Activated T-cell treated with anti-CD3 and anti-CD28 coated beads, Interleukin-2, amount 50 U/mL, for 24 hours (primary cell): ENCODE measurements around the gene FGF8.

Experiments used
- DNase-seq: peaks from one replicate; pipeline ENCODE4 v3.0.0-alpha.2; 2020
- H3K27ac Mint-ChIP-seq: 2 replicates; pipeline ENCODE4 v1.8.0; 2020; ENCODE audit warnings: mild to moderate bottlenecking, mixed read lengths
- H3K27me3 Mint-ChIP-seq: 2 replicates; pipeline ENCODE4 v1.8.0; 2020; ENCODE audit warnings: mixed read lengths
- H3K36me3 Mint-ChIP-seq: 2 replicates; pipeline ENCODE4 v1.8.0; 2020; ENCODE audit warnings: low read depth, mixed read lengths
- H3K4me1 Mint-ChIP-seq: 2 replicates; pipeline ENCODE4 v1.8.0; 2020; ENCODE audit warnings: low read depth, mixed read lengths
- H3K4me3 Mint-ChIP-seq: 2 replicates; pipeline ENCODE4 v1.8.0; 2020; ENCODE audit warnings: mild to moderate bottlenecking, moderate library complexity, mixed read lengths
- H3K9me3 Mint-ChIP-seq: 2 replicates; pipeline ENCODE4 v1.8.0; 2020; ENCODE audit warnings: mixed read lengths

FGF8 gene, protein sequence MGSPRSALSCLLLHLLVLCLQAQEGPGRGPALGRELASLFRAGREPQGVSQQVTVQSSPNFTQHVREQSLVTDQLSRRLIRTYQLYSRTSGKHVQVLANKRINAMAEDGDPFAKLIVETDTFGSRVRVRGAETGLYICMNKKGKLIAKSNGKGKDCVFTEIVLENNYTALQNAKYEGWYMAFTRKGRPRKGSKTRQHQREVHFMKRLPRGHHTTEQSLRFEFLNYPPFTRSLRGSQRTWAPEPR

DNA sequence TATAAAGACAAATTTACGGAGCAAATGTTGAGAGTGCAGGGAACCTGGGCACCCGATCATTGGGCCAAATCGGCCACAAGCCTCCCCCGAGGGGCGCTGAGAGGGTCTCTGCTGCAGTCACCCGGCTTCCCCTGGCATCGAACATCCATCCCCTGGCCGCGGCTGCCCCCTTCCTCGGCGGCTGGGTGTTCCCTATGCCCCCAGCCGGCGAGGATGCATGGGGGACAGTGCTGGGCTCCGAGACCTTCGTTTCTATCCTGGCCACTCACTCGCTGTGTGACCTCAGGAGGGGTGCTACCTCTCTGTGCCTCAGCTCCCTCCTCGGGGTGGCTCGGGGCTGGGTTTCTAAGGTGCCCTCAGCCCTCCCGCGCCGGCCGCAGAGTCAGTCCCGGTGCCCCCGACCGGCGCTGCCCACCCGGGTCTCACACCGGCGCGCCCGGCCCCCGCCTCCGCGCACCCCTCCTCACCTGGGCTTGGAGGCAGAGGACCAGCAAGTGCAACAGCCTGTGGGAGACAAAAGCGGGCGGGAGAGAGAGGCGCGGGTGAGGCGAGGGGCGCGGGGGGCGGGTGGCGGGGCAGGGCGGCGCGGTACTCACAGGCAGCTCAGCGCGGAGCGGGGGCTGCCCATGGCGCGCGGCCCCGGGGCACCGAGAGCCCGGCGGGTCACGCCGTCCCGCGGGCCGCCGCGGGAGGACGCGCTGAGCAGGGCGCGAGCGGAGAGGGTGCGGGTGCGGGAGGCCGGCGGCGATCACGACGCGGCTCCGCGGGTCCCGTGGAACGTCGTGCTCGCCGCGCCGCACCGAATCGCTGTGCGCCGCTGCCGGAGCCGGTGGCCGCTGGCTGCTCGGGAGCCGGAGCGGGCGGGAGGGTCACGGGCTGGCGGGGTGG lies at the start of gene FGF8:
FGF8 (minus strand) TSS at position 842 of the 888 bp plus-strand sequence; CDS start at position 628, 214 bp downstream.
- no peak for DNase-seq
- H3K27me3 Mint-ChIP-seq: peaks cover 72% of the 10 kb centered on the region
- H3K4me3 Mint-ChIP-seq: peak within 1 kb of the TSS; percentile 18
- H3K4me1 Mint-ChIP-seq: peaks cover 38% of the 10 kb centered on the region
- no peaks in the 10 kb centered on the region for H3K9me3 Mint-ChIP-seq
- peaks cover 27% of the 10 kb centered on the region for H3K36me3 Mint-ChIP-seq
- H3K27ac Mint-ChIP-seq: no peak within 1 kb of the TSS

GRCh38 chr10:101824736-101825135 lies 48.8 kb upstream of the FGF8 start:
- DNase-seq: no peak
- Mint-ChIP-seq H3K4me1 (peaks cover 18% of the 10 kb centered on the region), H3K27ac (no peak overlapping the region), H3K9me3 (no peaks in the 10 kb centered on the region), H3K27me3 (no peaks in the 10 kb centered on the region), H3K4me3 (no peak overlapping the region), H3K36me3 (no peaks in the 10 kb centered on the region)

DNA sequence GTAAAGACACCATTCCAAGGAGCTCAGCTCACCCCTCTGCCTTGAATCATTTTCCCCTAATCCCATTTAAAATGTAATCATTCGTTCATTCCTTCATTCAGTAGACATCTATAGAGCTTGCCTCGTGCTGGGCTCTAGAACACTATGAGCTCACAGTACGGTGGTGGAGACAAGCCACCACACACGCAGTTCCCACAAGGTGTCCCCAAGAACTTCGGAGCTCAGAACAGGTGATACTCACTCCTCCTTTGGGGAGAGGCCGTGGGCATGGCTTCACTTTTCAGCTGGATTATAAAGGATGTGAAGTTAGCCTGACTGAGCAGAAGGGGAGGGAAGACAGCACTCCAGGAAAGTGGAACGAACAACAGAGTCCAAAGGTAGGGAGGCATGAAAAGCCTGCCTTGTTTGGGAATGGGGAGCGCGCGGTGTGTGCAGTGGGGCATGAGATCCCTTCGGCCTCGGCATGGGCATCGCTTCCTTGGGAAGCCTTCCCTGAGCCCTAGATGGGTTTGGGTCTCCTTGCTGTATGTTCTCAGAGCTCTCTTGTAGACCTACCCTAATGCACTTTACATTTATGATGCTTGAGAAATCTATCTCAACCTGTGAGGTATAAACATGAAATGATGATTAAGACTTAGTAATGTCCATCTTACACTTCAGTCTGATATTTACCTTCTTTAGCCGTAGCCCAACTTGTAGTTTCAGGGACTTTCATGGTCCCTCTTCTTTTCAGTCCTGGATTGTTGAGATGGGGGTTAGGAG lies 43.1 kb upstream of the FGF8 start:
- no peaks in the 10 kb centered on the region for H3K9me3 Mint-ChIP-seq
- peaks cover 44% of the 10 kb centered on the region for H3K4me1 Mint-ChIP-seq
- no peak for DNase-seq
- H3K36me3 Mint-ChIP-seq: peaks cover 38% of the 10 kb centered on the region
- no peaks in the 10 kb centered on the region for H3K27me3 Mint-ChIP-seq
- peak overlapping the region; percentile 97 for H3K27ac Mint-ChIP-seq
- H3K4me3 Mint-ChIP-seq: peak overlapping the region; percentile 94

DNA sequence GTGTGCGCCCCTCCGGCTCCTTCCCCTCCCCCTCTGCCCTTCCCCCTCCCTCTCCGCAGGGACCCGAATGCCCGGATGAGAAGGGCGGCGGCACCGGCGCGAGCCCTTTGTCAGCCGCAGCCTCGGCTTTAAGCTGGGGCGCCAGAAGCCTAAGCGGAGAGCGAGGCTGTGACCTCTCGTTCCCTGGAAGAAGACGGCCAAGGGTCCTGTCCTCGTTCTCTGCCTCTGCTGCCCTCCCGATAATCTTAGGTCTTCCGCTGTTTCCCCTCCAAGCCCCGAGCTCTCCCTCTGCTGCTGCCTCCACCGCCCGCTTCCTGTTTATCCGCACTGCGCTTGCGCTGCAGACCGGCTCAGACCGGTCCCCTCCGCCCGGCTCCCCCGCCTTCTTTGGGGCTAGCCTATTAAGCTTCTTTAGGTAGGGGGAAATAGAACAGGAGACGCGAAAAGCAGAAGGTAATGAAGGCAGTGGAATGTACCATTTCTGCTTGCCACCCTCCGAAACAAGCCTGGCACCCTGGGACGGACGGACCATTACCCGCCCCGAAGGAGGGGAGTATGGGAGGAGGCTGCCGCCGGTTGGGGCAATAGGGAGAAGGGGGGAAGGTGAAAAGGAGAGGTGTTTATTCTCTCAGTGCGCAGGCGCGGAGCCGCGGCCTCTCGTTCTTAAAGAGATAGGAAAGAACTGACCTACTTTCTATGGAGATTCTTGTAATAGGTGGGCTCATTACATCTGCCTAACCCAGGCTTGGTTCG lies 42.4 kb upstream of the FGF8 start, which contains the start of gene OGA:
OGA (minus strand) TSS at position 326 of the 753 bp plus-strand sequence. CDS start 422 bp downstream, outside the sequence.
- Mint-ChIP-seq H3K9me3 (no peaks in the 10 kb centered on the region), H3K4me3 (peak within 1 kb of the TSS; percentile 94), H3K36me3 (peaks cover 46% of the 10 kb centered on the region), H3K27me3 (no peaks in the 10 kb centered on the region), H3K27ac (peak within 1 kb of the TSS; percentile 97), H3K4me1 (peaks cover 51% of the 10 kb centered on the region)
- peak; percentile 95 for DNase-seq

DNA sequence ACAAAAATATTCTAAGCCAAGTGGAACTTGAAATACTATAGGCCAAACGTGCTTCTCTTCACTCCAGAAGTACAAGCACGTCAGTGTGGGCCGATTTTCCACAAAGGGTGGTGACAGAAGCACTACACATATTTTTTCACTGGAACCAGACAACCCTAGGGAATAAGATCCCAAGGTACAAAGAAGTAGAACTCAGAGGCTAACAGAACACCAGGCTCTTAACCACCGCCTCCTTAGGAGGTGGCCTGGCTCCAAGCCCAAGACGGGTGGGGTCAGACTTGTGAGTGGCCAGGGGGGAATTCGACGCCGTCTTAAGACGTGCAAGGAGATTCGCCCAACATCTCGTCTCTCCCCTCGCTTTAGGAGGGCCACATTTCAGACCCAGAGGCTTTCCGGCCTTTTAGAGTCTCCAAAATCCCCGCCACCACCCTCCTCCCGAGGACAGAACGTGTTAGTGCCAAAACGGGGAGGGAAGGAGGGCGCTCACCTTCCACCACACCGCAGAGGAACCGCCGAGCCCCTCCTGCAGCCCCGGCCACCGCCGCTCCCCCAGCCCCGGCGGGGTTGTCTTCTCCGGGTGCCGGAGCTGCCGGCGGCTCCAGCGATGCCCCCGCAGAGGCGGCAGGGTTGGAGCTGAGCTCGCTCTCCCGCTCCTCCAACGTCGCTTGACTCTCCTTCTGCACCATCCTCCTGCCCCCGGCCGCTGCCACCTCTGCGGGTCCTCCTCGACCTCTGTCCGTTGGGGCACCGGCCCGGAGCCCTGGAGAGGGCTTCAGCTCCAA lies 41.6 kb upstream of the FGF8 start:
- H3K27me3 Mint-ChIP-seq: no peaks in the 10 kb centered on the region
- peak overlapping the region; percentile 94 for H3K4me3 Mint-ChIP-seq
- no peak for DNase-seq
- peaks cover 59% of the 10 kb centered on the region for H3K4me1 Mint-ChIP-seq
- no peaks in the 10 kb centered on the region for H3K9me3 Mint-ChIP-seq
- H3K27ac Mint-ChIP-seq: peak overlapping the region; percentile 97
- H3K36me3 Mint-ChIP-seq: peaks cover 53% of the 10 kb centered on the region

DNA sequence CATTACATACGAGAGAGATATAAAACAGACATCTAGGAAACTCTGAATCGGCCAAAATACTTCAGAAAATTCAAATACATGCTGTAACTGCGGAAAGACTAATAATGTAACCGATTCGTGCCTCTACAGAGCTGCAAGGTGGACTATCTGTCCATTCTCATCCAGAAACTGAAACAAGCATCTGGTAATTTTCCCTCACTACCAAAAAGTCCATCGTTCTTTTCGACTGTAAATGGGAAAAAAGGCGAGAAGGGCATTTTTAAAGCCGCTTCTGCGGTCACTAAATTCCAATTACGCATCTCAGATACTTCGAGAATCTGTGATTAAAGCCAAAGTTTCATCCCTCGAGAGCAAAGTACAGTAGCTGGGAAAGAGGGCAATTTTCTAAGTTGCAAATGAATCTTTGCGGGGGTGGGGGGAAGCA lies 41.0 kb upstream of the FGF8 start:
- DNase-seq: no peak
- Mint-ChIP-seq H3K36me3 (peaks cover 60% of the 10 kb centered on the region), H3K9me3 (no peaks in the 10 kb centered on the region), H3K4me1 (peaks cover 63% of the 10 kb centered on the region), H3K27me3 (no peaks in the 10 kb centered on the region), H3K27ac (peak overlapping the region; percentile 97), H3K4me3 (peak overlapping the region; percentile 94)

- peaks cover 62% of the 10 kb centered on the region for H3K4me1 Mint-ChIP-seq
- H3K27ac Mint-ChIP-seq: peak overlapping the region; percentile 97
- H3K36me3 Mint-ChIP-seq: peaks cover 65% of the 10 kb centered on the region
- H3K9me3 Mint-ChIP-seq: no peaks in the 10 kb centered on the region
- DNase-seq: no peak
- no peaks in the 10 kb centered on the region for H3K27me3 Mint-ChIP-seq
- peak overlapping the region; percentile 94 for H3K4me3 Mint-ChIP-seq
Observed at GRCh38 chr10:101816376-101816775, 40.5 kb upstream of the FGF8 start.

DNA sequence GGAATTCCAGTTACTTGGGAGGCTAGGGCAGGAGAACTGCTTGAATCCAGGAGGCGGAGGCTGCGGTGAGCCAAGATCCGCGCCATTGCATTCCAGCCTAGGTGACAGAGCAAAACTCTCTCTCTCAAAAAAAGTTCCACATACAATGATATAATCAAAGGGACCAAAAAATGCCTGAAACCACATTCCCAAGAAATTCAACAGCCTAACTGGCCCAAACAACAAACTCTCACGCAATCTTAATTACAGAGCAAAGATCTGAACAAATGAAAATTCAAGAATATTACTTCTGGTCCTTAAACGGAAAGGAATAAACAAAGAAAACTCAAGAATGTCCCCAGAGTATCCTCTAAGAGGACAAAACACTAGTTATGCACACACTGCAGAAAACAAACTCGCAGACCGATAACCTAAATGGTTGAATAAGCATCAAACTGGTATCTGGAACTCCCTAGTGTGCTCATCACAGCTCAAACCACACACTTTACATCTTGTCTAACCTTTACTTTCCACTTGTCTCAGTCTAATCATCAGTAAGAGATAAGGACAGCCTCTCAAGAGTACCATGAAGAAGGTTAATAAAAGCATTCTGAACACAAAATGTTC lies 38.7 kb upstream of the FGF8 start:
- Mint-ChIP-seq H3K9me3 (no peaks in the 10 kb centered on the region), H3K27me3 (no peaks in the 10 kb centered on the region), H3K4me1 (peaks cover 60% of the 10 kb centered on the region), H3K4me3 (peak overlapping the region; percentile 94), H3K27ac (peak overlapping the region; percentile 97), H3K36me3 (peaks cover 80% of the 10 kb centered on the region)
- DNase-seq: no peak

GRCh38 chr10:101812606-101813005 lies 36.7 kb upstream of the FGF8 start:
- Mint-ChIP-seq H3K4me1 (peaks cover 60% of the 10 kb centered on the region), H3K27me3 (no peaks in the 10 kb centered on the region), H3K36me3 (peaks cover 92% of the 10 kb centered on the region), H3K27ac (peak overlapping the region; percentile 97), H3K9me3 (no peaks in the 10 kb centered on the region), H3K4me3 (no peak overlapping the region)
- no peak for DNase-seq

DNA sequence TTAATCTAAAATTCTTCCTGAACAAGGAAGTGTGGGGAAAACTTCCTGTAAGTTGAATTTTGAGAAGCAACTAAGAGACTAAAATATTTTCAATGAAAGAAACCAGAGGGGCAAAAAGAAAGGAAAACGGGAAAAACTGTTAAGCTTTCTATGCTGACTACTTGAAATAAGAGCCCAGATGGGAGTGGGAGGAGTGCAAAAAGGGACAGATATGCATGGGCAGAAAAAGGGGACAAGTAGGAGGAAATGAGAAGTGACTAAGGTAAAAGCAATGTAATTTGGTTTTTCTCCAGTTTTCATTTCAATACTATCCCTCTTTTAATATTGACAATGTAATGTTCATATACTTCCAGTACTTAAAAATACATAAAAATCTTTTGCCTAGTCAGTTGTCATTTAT lies 31.2 kb upstream of the FGF8 start:
- no peak overlapping the region for H3K4me3 Mint-ChIP-seq
- peaks cover 88% of the 10 kb centered on the region for H3K36me3 Mint-ChIP-seq
- DNase-seq: no peak
- peaks cover 40% of the 10 kb centered on the region for H3K4me1 Mint-ChIP-seq
- no peaks in the 10 kb centered on the region for H3K9me3 Mint-ChIP-seq
- peak overlapping the region; percentile 71 for H3K27ac Mint-ChIP-seq
- no peaks in the 10 kb centered on the region for H3K27me3 Mint-ChIP-seq

DNA sequence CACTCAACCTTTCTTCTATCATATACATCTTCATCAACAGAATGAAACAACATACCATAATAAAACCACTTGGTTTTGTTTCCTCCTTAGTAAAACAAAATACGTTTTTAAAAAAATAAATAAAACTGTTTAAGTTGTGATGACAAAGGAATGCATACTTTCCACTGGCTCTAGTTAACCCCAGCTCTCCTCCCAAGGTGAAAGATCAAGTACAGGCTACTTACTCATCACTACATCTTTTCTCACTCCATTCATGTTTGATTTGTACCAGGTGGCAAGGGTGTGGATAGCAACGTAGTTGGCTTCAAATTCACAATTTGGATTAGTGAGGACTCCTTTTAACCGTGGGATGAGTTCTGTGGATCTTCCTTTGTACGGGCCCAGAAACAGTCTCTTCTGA lies 27.6 kb upstream of the FGF8 start:
- Mint-ChIP-seq H3K27ac (peak overlapping the region; percentile 67), H3K9me3 (no peaks in the 10 kb centered on the region), H3K4me1 (peaks cover 38% of the 10 kb centered on the region), H3K4me3 (no peak overlapping the region), H3K27me3 (no peaks in the 10 kb centered on the region), H3K36me3 (peaks cover 90% of the 10 kb centered on the region)
- no peak for DNase-seq

DNA sequence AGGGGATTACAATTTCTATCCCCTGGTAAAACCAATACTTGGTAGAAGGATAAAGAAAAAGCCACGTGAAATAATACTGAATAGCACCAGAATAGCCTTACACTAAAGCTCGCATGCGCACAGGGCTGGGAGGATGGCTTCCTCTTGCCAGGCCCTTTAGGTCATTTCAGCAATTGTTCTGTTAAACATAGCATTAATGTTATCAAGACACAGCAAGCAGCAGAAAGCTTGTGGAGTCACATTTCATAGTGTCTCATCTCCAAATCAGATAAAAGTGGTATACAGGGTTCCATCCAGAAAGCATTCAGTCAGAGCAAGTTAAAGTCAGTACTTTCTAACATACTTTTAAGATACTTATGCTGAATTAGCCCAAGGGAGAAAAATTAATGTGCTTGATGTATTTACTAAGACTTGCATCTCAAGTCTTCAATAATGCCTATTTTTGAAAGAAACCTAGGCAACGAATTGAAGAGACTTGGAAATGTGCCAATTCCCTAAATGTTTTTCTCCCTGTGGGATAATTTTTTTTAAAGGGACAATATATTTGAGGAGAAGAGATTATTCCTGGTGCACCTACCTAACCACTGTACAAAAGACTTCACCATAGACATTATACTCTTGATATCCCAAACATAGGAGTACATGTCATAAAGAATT lies 21.6 kb upstream of the FGF8 start:
- peaks cover 96% of the 10 kb centered on the region for H3K36me3 Mint-ChIP-seq
- H3K27me3 Mint-ChIP-seq: no peaks in the 10 kb centered on the region
- H3K27ac Mint-ChIP-seq: peak overlapping the region; percentile 30
- H3K9me3 Mint-ChIP-seq: no peaks in the 10 kb centered on the region
- DNase-seq: no peak
- H3K4me3 Mint-ChIP-seq: no peak overlapping the region
- peaks cover 31% of the 10 kb centered on the region for H3K4me1 Mint-ChIP-seq
